Jurkat, Clone E6-1 (cell line): ENCODE measurements around the gene MRGPRG.

Source experiments
- DNase-seq: peaks from one replicate; pipeline ENCODE4 v3.0.0-alpha.2; 2011; ENCODE audit warnings: low read depth, low spot score
- H3K4me3 ChIP-seq: 2 replicates; pipeline ENCODE4 v1.5.1; 2011; ENCODE audit warnings: mild to moderate bottlenecking, low read length, control low read depth, moderate library complexity

Gene MRGPRG

DNA sequence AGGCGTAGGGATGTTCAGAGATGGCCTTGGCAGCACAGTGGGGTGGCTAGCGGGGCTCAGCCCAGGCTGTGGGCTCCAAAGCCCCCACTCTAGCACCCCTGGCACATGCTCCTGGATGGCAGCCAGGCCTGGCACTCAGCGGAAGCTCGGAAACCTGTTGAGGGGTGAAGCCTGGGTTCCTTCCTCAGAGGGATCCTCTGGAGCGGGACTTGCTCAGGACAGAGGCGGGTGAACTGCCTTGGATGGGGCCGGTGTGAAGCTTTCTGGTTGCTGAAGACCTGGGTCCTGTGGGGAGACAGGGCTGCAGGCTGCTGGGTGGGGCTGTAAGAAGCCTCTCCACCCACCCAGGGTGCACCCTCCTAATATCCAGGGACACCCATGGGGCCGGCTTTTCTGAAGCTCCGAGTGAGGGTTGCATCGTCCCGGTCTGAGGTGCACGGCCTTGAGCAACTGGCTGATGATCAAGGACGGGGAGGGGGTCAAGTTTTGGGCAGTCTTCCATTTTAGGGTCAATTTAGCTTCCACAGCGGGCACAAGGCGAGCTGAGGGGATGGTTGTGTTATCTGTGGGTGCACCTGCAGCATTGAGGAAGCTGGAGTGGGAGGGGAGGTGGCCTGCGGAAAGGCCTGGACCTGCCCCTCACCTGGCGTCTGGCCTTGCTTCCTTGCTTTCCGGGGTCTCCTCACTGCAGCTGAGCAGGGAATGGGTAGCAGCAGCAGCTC, 8.4 kb upstream of the MRGPRG start:
- no peak overlapping the region for H3K4me3 ChIP-seq
- no peak for DNase-seq

DNA sequence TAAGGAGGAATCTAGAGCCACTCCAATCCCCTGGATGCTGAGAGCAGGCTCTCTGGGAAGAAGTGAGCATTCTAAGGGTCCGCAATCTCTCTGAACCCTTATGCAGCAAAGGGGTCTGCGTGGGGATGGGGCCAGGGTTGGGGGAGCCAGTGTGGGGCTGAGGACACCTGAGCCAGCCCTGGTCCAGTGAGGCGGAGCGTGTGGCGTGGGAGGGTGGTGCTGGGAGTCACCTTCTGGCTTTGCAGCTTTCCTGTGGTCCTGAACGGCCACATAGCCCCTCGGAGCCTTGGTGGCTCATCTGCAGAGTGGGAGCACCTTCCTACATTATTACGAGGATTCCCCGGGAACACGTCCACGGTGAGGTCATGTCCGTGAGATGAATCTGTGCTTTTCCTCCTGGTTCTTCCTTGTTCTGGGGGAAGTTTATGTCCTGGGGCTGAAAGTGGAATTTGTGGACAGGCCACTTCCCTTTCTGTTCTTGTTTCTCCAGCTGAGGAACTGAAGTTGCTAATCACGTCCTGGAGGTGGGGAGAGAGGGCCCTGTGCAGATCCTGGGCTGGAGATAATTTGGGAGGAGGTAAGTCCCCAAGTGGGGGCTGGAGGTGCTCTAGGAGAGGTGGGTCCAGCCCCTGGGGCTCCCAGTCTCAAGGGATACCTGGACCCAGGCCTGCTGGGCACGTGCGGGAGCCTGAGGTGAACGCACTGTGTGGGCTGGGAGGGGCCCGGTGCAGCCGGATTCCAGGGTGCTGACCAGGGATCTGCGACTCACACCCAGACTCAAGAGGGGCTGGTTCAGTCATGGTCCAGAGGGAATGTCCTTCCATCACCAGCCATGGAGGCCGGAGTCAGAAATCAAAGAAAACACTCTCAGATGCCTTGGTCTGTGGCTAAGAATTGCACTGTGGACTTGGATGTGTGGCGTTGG, 7.5 kb upstream of the MRGPRG start:
- DNase-seq = no peak
- no peak overlapping the region for H3K4me3 ChIP-seq

DNA sequence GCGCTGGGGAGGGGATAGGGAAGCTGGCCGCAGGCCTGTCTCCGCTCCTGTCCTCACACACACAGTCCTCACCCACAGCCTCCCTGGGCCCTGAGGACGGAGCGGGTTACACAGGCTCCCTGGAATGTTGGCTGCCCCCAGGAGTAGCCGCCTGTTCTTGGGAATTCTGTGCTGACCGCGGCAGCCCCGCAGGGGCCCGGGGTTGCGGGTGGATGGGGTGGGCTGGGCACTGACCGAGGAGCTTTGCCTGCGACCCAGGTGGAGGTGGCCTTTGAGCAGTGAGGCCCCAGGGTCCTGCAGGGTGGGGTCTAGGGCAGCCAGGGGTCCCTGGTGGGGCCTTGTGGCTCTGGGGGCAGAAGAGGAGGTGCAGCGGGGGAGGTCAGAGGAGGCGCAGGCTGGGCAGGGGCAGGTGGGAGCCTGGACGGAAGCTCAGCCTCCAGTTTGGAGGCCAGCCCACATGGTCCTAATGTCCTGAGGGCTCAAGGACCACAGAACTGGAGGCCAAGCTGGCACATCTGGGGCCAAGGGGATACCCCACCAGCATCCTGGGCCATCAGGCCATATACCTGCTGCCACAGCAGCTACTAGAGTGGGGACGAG, 6.6 kb upstream of the MRGPRG start:
- H3K4me3 ChIP-seq = no peak overlapping the region
- no peak for DNase-seq

DNA sequence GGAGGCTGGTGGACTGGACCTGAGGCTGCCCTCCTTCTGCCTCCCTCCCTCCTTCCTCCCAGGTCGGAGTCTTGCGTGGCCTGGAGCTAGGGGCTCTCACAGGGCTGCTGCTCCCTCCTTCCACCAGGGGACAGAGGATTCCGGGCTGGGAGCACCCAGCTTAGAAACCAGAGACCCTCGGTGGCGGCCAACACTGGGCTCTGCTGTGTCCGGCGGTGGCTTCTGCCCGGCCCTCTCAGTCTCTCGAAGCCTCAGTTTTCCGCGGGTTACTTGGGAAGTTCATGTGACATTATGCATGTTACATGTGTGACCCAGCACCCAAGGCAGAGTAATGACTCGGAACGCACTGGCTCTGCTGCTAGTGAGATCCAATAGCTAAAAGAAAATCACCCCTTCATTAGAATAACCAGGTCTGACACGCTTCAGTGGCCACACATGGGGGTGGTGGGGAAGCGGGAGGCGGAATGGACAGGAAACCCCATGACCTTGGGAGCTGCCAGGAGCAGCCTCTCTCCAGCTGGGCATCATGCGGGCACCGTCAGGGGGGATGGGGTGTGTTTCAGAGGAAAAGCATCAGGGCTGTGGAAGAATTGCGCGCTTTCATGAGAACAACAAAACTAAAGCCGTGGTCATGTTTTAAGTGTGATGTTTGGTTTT, 5.9 kb upstream of the MRGPRG start:
- no peak for DNase-seq
- no peak overlapping the region for H3K4me3 ChIP-seq

DNA sequence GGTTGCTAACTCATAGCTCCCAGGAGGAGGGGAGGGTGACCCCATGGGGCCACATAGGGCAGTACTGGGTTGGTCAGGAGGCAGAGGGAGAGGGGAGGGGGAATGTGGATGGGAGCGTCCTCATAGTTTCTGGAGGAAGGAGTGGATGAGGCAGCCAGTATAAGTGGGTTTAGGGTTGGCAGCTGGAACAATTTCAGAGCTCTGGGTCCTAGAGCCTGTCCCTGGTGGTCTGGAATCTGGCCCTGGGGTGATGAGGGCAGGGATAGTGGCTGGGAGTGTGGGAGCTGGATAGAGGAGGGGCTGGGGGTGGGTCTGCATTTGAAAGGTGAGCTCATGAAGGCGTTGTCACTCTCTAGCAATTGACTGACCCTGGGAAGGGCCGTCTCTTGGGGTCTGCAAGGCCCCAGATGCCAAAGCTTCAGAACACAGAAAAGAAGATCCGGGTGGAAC, 5.3 kb upstream of the MRGPRG start:
- DNase-seq = no peak
- no peak overlapping the region for H3K4me3 ChIP-seq

DNA sequence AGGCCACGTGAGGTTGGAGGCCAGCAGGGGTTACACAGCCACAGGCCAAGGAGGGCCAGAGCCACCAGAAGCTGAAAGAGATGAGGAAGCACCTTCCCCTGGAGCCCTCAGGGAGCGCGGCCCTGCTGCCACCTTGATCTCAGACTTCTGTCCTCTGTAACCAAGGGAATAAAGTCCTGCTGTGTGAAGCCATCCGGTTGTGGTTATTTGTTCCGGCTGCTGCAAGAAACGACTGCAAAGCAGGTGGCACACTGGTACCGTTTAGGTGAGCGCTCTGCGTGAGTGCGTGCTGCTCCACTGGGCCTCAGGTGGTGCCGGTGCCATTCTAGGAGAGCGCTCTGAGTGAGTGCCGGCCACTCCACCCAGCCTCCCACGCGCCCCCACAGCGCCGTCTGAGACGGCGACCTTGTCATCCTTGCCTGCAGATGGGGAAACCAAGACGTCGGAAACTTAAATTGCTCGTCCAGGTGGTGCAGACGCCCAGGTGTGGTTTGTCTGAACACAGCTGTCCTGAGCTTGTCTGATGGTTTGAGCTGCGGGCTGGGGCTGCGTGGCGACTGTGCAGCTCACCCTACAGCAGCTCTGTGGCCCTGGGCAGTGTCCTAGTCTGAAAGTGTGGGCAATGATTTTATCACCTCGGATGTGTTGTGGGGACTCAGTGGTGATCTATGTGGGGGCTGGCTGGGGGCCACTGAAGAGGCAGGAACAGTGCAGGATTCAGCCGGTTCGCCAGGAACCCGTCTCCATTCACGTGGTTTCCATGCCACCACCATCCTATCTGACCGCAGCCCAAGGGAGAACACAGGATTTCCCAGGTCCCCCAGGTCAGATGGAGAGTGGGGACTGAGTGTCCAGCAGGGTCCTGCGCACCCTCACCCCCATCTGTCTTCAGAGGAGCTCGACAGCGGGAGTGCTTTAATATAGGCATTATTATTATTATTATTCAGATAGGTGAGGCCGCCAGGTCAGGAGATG, 4.6 kb upstream of the MRGPRG start:
- DNase-seq = peak; percentile 82
- peak overlapping the region; percentile 24; the same call in 1 of the 2 replicates for H3K4me3 ChIP-seq

DNA sequence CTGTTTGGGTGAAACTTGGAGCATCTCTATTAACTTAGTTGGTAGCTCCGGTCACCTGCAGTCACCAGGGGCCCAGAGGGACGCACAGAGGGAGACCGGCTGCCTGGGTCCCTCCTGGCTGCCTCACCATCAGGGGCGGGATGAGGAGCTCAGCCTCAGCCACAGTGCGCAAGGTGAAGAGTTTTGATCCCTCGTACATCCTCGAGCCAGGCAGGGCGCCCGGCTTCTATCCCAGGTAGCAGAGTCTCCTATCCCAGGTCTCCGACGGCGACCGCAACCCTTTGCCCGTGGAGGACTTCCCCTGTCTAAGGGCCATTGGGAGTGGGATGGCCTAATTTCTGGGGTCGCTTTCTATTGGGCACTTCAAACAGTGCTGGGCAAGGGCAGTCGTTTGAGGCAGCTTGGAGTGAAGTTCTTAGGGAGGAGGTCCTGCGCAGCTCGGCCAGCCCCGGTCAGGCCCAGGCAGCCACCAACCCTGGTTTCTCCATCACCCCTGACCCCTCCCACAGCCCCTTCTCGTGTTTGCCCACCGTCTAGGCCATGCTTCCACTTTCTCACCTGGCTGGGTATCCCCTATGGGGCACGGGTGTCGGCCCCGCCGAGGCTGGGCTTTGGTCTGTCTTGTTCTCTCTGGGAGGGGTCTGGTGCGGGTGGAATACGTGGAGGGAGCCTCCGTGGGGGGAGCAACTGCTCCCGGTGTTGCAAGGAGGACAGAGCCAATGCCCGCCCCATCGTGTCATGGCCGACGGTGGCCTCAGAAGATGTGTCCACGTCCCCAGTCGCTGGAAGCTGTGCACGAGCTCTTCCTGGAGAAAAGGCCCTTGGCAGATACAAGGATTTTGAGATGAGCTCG, 3.6 kb upstream of the MRGPRG start:
- no peak for DNase-seq

DNA sequence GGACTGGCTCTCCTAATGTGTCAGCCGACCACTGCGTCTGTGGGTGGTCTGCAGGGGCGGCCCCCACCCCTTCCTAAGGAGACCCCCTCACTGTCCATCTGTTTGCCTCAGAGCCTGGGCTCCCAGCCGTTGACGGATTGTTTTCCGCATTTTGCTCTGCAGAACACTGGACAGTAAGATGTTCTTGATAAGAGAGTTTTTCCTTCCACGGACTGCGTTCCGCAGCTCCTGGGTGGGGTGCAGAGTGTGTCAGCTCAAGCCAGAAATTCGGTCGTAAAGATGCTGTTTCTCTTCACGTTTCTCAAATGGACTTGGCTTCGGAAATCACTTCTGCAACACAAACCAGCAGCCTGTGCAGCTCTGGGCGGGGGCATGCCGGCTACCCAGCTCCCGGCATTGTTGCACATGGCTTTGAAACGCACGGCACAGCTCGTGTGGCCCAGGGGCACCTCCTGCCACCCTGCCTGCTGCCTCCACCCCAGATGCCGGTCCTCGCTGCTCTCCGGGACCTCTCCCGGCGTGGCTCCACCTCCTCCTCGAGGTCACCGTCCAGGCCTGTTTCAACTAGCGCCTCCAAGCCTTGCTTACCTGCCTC, 2.9 kb upstream of the MRGPRG start:
- no peak for DNase-seq

More for the DNA sequence above, 3.6 kb upstream of the MRGPRG start:
- no peak overlapping the region for H3K4me3 ChIP-seq

DNA sequence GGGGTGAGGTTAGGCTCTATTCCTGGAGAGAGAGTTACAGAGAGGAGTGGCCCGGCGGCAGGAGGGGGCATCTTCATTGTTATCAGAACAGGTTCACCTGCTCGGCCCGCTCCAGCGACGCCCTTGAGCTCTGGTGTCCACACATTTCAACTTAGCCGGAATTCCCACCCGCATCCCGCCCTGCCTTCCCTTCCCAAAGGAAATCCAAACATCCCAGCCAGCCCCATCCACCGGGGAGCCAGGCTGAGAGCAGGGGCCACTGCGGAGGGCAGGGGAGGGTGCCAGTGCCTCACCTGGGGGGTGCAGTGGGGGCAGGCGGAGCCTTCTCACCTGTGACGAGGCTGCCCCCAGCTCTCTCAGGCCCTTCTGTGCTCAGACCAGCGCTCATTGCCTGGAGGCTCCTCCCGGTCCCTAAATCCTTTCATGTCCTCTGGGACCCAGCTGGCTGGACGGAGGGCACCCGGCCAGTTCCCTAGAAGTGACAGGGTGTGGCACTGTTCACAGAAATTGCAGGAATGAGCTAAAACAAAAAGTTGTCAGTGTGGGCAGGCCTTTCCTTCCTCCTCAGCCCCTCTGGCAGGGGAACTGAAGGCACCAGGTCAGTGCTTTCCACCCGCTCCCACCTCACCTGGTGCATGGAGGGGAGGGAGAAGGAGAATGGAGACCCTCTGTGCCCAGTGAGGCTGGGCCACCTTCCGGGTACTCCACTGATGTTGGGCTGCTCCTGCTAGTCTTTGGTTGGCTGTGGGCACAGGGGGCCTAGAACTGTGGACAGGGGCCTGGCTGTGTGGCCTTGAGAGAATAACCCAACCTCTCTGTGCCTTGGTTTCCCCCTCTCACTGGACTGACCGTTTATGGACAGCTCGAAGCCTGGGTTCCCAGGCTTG, 2.2 kb upstream of the MRGPRG start:
- DNase-seq = no peak
- H3K4me3 ChIP-seq = no peak overlapping the region

More for the DNA sequence above, 2.9 kb upstream of the MRGPRG start:
- H3K4me3 ChIP-seq = no peak overlapping the region

DNA sequence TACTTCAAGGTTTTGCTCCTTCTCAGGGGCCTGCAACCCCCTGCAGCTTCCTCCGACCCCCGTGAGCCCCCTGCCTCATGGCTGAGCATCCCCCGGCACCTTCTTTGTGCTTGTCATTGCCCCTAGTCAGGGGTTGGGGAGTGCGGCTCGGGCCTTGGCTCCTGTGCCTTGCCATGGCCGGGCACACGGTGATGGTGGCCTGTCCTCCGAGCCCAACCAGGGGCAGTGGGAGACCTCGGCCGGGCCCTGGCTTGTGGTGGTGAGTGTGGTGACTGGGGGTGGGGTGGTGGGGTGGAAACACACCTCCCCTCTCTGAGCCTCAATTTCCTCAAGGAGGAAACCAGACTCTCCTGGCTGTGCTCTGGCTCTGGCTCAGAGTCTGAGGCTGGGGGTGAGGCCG, 1.5 kb upstream of the MRGPRG start:
- DNase-seq = no peak
- H3K4me3 ChIP-seq = no peak overlapping the region

DNA sequence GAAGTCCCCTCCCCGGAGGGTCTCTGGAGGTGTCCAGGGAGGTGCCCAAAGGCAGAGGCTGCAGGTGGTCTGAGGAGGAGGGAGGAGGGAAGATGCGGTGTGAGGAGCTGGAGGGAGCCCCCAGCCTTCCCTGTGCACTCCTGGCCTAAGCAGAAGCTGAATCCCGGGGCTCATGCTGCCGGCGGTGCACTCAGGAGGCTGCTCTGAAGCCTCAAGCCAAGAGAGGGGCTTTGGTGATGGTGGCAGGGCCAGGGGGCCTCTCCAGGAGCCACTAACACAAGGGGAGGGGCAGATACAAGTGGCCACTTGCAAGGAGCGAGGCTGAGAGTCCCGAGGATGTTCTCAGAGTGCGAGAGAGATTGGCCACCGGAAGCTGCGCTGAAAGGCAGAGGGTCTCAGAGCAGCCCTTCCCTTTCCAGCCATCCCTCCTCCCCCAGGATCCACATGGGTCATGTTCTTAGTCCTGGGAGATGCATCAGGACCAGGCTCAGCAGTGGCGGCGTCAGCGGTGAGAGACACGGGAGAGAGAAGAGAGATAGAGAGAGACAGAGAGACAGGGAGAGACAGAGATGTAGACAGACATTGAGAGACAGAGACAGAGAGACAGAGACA, 774 bp upstream of the MRGPRG start:
- H3K4me3 ChIP-seq = no peak overlapping the region
- no peak for DNase-seq

DNA sequence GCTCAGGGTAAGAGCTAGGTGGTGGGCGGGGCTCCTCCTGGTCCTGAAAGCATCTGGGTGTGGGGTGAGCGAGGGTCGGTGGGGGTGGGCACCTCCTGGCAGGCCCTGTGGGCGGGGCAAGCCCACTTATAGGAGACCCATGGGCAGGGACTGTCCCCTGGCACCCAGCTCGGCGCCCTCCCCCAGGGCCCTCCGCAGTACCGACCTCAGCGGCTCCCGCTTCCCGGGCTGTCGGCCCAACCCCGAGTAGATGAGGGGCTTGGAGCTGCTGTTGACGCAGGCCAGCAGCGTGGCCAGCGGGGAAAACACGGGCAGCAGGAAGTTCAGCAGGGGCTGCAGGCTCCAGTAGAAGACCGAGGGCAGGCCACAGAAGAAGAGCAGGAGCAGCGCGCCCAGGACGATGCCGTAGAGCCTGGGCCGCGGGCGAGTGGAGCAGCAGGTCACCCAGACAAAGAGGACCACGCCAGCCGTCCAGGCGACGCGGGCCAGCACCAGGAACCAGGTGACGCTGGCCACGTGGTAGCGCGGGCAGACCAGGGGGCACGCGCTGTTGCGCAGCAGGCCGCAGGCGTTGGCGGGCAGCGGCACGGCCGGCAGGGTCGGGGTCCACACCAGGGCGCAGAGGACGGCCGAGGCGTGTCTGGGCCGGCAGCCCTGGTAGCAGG, 663 bp downstream of the MRGPRG start:
- DNase-seq = no peak
- no peak overlapping the region for H3K4me3 ChIP-seq

DNA sequence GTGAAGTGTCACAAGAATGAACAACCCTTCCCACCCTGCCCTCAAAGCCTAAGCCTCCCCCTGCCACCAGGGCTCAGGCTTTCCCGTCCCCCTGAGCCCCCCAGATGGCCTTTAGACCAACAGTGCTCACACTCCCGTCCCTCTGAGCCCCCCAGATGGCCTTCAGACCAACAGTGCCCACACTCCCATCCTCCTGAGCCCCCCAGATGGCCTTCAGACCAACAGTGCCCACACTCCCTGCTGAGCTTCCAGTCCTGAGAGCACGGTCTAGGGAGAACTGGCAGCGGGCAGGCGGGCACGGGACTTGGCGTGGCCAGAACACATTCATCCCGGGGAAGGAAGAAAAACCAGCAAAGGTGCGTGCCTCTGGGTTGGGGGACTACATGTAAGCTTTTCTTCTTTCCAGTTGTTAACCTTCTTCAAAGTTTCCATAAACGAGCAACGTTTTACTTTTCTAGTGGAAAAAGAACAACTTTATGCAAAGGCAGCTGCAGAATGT, 2.5 kb downstream of the MRGPRG start:
- DNase-seq = no peak
- no peak overlapping the region for H3K4me3 ChIP-seq

DNA sequence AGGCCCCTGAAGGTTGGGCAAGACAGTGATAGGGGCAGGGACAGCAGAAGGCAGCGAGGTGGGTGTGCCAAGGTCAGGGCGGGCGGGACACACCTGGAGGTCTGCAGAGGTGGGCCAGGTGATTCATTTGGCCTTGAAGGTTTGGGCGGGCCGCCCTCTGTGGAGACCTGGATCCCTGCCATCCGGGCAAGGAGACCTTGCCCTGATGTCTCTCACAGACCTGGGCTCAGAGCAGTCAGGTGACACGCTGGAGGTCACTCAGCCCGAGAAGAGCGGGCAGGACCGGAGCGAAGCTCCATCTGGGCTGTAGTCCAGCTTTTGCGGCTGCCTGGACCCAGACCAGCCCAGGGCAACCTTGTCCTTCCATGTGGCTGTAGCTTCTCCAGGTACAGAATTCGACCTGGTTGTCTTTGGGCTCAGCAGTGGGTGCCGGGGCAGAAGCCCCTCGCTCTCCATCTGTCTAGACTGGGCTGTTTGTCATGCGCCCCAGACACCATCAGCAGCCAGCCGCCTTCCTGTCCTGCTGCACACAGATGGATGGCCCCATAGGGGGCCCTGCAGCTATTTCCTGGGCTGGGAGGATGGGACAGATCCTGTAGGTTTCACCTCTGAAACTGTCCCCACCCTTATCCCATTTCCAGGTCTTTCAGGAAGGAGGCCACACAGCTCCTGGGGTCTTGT, 3.1 kb downstream of the MRGPRG start:
- H3K4me3 ChIP-seq = no peak overlapping the region
- no peak for DNase-seq

DNA sequence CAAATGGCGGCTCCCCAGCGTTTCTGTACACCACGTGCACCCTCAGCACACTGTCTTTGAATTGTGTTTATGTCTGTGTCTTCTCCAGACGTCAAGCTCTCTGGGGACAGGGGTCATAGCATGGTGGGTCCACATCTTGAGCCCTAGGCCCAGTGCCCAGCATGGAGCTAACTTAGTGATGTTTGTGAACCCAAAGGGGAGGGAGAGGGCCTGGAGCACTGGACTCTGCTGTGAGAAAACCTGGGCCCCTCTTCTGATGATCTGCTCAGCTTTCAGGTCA, 4.3 kb downstream of the MRGPRG start:
- no peak overlapping the region for H3K4me3 ChIP-seq
- no peak for DNase-seq
